Kidney (tissue), 14 donors: Measurements from ENCODE around the gene LRRC49. TPM values are rescaled to one million over a fixed set of nuclear protein-coding genes. Genes with fewer than 3 reads are reported as not detected.

Experiments used
- DNase-seq, 5 donors: peaks; one replicate each; pipeline ENCODE4 v3.0.0-alpha.2; 2013 to 2020
- FAIRE-seq: peaks from 2 replicates; lab custom pipeline; 2012; peaks lifted over from hg19 to GRCh38; lab: Jason Lieb, UNC
- H3K27ac ChIP-seq, 2 donors: one replicate each; pipeline ENCODE4 v1.7.0; 2013; ENCODE audit warnings: low read depth in 2 of 2, low read length in 2 of 2, inconsistent platforms in 1 of 2
- H3K27me3 ChIP-seq: one replicate; pipeline ENCODE4 v1.7.1; 2013; ENCODE audit warnings: low read length, inconsistent platforms; ENCODE audit not compliant: control insufficient read depth, insufficient read depth
- H3K36me3 ChIP-seq, 3 donors: one replicate each; pipeline versions ENCODE4 v1.7.0 to v1.7.1; 2013; ENCODE audit warnings: low read length in 3 of 3, control low read depth in 1 of 3, inconsistent platforms in 1 of 3; ENCODE audit not compliant: insufficient read depth in 3 of 3, control insufficient read depth in 2 of 3
- H3K4me1 ChIP-seq, 3 donors: one replicate each; pipeline versions ENCODE4 v1.7.0 to v1.7.1; 2013; ENCODE audit warnings: low read length in 3 of 3, inconsistent platforms in 1 of 3, low read depth in 1 of 3; ENCODE audit not compliant: control insufficient read depth in 2 of 3, insufficient read depth in 2 of 3
- H3K4me3 ChIP-seq, 3 donors: one replicate each; pipeline versions ENCODE4 v1.7.0 to v1.8.1; 2013; ENCODE audit warnings: low read length in 3 of 3, control low read depth in 1 of 3, inconsistent platforms in 1 of 3
- H3K9ac ChIP-seq, 3 donors: one replicate each; pipeline versions ENCODE4 v1.7.0 to v1.7.1; 2013; ENCODE audit warnings: low read length in 3 of 3, control low read depth in 1 of 3, inconsistent platforms in 1 of 3
- H3K9me3 ChIP-seq, 3 donors: one replicate each; pipeline versions ENCODE4 v1.7.0 to v1.7.1; 2013; ENCODE audit warnings: low read length in 3 of 3, control low read depth in 1 of 3, inconsistent platforms in 1 of 3; ENCODE audit not compliant: control insufficient read depth in 2 of 3, insufficient read depth in 1 of 3
- CTCF ChIP-seq: IDR thresholded peaks from 3 replicates; pipeline ENCODE4 v1.5.1; 2012; ENCODE audit warnings: mild to moderate bottlenecking, moderate library complexity, borderline replicate concordance; ENCODE audit not compliant: insufficient read depth; ENCODE audit errors: extremely low read depth
- intact Hi-C: fragments of 100-400 bp; cut with DNase I; formaldehyde crosslinking; loops from one replicate; pipeline ENCODE4 v1.11.1; 2022
- polyA plus RNA-seq: library from polyadenylated mRNA; stranded (reverse); fragments of 350-450 nt; fragmentation: Illumina TruSeq; extraction: RNeasy Lipid Tissue Mini Kit (QIAGEN cat#74804); gene quantifications from one replicate; pipeline ENCODE4 v1.2.3, GENCODE V29; 2014; ENCODE audit warnings: low read depth, low replicate concordance; ENCODE audit not compliant: insufficient read depth
- total RNA-seq: library from RNA; stranded (reverse); fragmentation: NEBNext Ultra II Directional; extraction: Animal tissue kit (Norgen Biotek cat#: 25700); gene quantifications from one replicate; pipeline ENCODE4 v1.2.1, GENCODE V29; 2021
- donor health status: control.
- donor health status: control.
- donor health status: control.
- donor health status: control.
- donor health status: control.
- donor health status: DM: yes; HTN: yes; CAD: no.
- donor health status: Normal renal cell carcinoma (clear cell type).

LRRC49 gene
- total and polyA plus RNA-seq, 2 donors from 2014 or later: 13.2 to 14.2 TPM

GRCh38 chr15:71010472-71010871, 117.8 kb downstream of the LRRC49 start:
- Histone ChIP-seq H3K36me3 (no peaks in the 10 kb centered on the region), H3K4me3 (no peak overlapping the region), H3K9me3 (no peaks in the 10 kb centered on the region), H3K27ac (no peak overlapping the region), H3K4me1 (no peaks in the 10 kb centered on the region), H3K9ac (no peak overlapping the region), H3K27me3 (no peaks in the 10 kb centered on the region)
- intact Hi-C loops: no loop called here
- no peak for TF ChIP-seq CTCF
- FAIRE-seq (no peak), DNase-seq (no peak)

GRCh38 chr15:71010997-71011396, 118.4 kb downstream of the LRRC49 start:
- H3K9me3 ChIP-seq: no peaks in the 10 kb centered on the region
- intact Hi-C loops: no loop called here
- no peaks in the 10 kb centered on the region for H3K4me1 ChIP-seq
- H3K27me3 ChIP-seq: no peaks in the 10 kb centered on the region
- DNase-seq (no peak), FAIRE-seq (no peak)
- no peak overlapping the region for H3K9ac ChIP-seq
- H3K36me3 ChIP-seq: no peaks in the 10 kb centered on the region
- TF ChIP-seq CTCF: no peak
- H3K27ac ChIP-seq: no peak overlapping the region
- no peak overlapping the region for H3K4me3 ChIP-seq

GRCh38 chr15:71011503-71012155, 119.0 kb downstream of the LRRC49 start:
- no peaks in the 10 kb centered on the region for H3K27me3 ChIP-seq
- H3K4me3 ChIP-seq: no peak overlapping the region
- no peak overlapping the region for H3K27ac ChIP-seq
- intact Hi-C loops: no loop called here
- FAIRE-seq (peak; percentile 92), DNase-seq (peak in 2 of 5 donors; percentile 43 to 60)
- no peaks in the 10 kb centered on the region for H3K9me3 ChIP-seq
- H3K9ac ChIP-seq: no peak overlapping the region
- no peaks in the 10 kb centered on the region for H3K4me1 ChIP-seq
- peak; percentile 76 for TF ChIP-seq CTCF
- H3K36me3 ChIP-seq: no peaks in the 10 kb centered on the region

- Histone ChIP-seq H3K36me3 (no peaks in the 10 kb centered on the region), H3K9me3 (no peaks in the 10 kb centered on the region), H3K4me3 (no peak overlapping the region), H3K27me3 (no peaks in the 10 kb centered on the region), H3K4me1 (no peaks in the 10 kb centered on the region), H3K27ac (no peak overlapping the region), H3K9ac (no peak overlapping the region)
- FAIRE-seq (no peak), DNase-seq (no peak)
- intact Hi-C loops: no loop called here
- no peak for TF ChIP-seq CTCF
These were observed 120.8 kb downstream of the LRRC49 start for GRCh38 chr15:71013446-71013845.
